Measurements from ENCODE around the gene CTSZ.
"Not testable (repeated sequence)": the region's sequence is repeated elsewhere in the genome, so short reads cannot be mapped to it uniquely, and the experiment has no call there.

The CTSZ gene

DNA sequence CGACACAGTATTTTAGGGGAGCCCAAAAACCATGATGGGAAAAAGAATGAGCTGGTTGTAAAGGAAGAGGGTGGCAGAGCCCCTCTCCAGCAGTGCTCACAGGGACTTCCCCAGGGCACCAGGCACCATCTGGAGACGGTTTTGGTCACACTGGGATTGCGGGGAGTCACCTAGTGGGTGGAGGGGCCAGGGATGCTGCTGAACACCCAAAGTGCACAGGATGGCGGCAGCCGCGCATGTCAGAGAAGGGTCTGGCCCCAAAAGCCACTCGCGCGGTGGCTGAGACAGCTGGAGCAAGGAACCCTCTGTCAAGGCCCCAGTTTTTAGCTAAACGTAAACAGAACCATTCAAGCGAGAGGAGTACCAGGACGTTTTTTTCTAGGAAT lies 10.8 kb downstream of the CTSZ start:
- DNase-seq (ENCODE audit: low spot score) = no peak

- peak; percentile 29 for DNase-seq (ENCODE audit: low spot score)
Observed at GRCh38 chr20:58995461-58996225, 11.4 kb downstream of the CTSZ start.

- DNase-seq (ENCODE audit: low spot score) = no peak
Observed at GRCh38 chr20:58994390-58995159, 12.5 kb downstream of the CTSZ start.

DNA sequence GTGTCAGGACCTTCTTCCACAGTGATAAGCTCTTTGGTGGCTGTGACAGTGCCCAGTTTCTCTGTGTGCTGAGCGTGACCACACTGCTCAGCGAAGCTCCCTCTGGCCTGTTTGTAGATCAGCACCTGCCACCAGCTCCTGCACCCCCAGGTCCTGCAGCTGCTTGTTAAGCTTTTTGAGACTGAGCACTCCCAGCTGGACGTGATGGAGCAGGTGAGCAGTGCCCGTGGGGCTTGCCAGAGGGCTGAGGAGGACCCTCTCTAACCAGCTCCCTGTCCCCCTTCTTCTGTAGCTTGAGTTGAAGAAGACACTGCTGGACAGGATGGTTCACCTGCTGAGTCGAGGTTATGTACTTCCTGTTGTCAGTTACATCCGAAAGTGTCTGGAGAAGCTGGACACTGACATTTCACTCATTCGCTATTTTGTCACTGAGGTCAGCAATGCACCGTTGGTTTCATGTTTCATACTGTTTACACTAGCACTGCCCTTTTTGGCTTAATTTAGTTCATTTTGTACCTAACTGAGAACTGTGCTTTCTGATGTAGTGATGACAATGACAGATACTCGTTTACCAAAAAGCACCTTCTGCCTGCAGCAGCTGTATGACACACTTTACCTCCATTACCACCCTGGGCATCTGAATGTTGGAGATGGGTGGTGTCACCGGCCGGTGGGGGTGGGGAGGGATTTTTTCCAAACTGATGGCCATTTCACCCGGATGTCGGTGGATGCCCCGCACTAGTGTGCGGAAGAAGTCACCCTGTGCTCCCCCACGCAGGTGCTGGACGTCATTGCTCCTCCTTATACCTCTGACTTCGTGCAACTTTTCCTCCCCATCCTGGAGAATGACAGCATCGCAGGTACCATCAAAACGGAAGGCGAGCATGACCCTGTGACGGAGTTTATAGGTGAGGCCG lies 13.5 kb downstream of the CTSZ start:
- DNase-seq (ENCODE audit: low spot score) = no peak

DNA sequence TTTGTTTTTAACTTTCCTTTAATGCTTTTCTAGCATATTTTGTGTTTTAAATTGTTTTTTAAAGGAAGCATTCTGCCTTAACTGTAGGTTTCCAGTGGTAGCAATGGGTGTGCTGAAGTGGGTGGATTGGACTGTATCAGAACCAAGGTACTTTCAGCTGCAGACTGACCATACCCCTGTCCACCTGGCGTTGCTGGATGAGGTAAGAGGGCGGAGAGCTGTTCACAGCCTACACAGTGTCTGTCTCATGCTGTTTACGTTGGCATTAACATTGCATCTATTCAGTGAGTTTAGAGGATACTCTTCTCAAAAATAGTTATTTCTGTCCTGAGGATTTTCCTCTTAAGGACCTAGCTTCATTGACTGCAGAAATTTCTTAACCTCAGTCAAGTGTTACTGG lies 14.1 kb downstream of the CTSZ start:
- no peak for DNase-seq (ENCODE audit: low spot score)

DNA sequence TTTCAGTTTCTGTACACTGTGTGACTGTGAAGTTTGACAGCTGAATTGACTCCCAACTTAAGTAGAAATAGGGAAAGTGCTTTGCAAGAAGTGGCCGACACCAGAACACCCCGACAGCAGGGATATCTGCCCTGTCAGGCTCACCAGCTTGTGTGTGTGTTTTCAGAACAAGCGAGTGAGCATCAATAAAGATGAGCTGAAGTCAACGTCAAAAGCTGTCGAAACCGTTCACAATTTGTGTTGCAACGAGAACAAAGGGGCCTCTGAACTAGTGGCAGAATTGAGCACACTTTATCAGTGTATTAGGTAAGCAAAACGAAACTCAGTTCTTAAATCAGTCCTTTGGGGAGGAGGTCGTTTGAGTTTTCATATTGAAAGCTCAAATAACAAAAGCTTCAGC lies 15.3 kb downstream of the CTSZ start:
- DNase-seq (ENCODE audit: low spot score) = no peak

- no peak for DNase-seq (ENCODE audit: low spot score)
Observed at GRCh38 chr20:58990651-58991445, 16.2 kb downstream of the CTSZ start.

GRCh38 chr20:58989196-58989595 lies 17.9 kb downstream of the CTSZ start:
- no peak for DNase-seq (ENCODE audit: low spot score)

DNA sequence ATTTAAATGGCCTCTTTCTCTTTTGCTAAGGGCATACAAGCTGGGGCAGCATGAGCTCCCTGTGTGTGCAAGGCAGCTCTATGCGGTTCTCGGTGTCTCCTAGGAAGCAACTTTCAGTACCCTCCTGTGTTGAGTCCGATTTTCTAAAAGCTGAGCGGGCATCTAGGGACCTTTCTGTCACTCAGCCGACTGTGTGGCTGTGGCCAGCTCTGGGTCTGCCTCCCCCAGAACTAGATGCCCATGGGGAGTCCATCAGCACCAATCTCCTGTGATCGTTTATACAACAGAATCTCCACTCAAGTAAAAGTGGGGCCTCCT lies 18.5 kb downstream of the CTSZ start:
- DNase-seq (ENCODE audit: low spot score) = no peak

- DNase-seq (ENCODE audit: low spot score) = no peak
Observed at GRCh38 chr20:58987790-58988564, 19.1 kb downstream of the CTSZ start.

- no peak for DNase-seq (ENCODE audit: low spot score)
Observed at GRCh38 chr20:58986968-58987517, 20.0 kb downstream of the CTSZ start.

DNA sequence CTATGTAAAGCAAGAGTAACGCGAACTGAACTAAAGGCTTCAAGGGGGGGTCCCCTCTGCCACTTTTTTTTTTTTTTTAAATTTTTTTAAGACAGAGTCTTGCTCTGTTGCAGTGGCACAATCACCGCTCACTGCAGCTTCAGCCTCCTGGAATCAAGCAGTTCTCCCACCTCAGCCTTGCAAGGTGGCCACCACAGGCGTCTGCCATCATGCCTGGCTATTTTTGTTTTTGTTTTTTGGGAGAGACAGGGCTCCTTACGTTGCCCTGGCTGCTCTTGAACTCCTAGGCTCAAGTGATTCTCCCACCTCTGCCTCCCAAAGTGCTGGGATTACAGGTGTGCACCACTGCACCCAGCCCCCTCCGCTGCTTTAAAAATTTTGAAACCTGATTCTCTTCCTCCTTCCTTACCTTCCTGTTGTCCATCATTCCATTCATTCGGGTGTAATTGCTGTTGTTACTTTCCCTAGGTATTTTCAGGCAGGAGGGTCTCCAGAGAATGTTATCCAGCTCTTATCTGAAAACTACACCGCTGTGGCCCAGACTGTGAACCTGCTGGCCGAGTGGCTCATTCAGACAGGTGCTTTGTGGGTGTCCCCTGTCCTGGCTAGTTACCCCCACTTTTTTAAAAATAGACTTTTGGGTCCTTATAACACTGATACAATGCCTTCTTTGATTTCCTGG lies 20.6 kb downstream of the CTSZ start:
- DNase-seq (ENCODE audit: low spot score) = no peak

DNA sequence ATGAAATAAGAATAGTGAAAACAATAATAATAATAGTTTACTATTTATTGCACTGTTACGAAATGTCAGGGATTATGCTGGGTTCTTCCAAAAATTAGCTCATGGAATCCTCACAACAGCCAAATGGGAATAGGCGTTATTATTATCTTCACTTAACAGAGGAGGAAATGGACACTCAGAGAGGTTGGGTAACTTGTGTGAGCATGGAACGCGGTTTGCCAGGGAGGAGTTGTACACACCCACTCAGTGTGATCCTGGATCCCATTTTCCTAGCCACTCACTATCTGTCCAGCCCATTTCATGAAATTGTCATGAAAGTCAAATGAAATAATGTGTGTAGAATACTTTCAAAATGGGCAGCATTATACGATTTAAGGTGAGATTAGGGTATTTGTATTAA lies 21.4 kb downstream of the CTSZ start:
- DNase-seq (ENCODE audit: low spot score) = no peak

DNA sequence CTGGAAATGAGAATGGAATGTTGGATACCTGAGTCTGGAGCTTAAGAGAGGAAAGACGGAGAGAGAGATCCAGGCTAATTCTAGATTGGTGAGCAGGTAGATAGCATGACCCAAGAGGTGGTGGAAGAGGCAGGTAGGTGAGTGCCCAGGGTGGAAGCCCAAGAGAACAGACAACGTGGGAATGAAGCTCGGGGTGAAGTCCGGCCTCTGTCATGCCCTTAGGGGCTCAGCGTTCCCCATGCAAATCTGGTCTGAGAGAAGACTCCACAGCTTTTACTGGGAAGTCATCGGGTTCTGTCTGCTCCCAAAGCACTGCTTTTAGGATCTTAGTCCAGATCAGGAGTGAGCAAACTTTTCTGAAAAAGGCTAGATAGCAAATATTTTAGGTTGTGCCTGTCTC lies 22.4 kb downstream of the CTSZ start:
- no peak for DNase-seq (ENCODE audit: low spot score)

DNA sequence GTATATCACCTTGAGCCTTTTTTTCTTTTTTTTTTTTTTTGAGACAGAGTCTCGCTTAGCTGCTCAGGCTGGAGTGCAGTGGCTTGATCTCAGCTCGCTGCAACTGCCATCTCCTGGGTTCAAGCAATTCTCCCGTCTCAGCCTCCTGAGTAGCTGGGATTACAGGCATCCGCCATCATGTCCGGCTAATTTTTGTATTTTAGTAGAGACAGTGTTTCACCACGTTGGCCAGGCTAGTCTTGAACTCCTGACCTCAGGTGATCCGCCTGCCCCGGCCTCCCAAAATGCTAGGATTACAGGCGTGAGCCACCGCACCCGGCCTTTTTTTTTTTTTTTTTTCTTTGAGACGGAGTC lies 24.0 kb downstream of the CTSZ start:
- DNase-seq (ENCODE audit: low spot score) = not testable (repeated sequence)

DNA sequence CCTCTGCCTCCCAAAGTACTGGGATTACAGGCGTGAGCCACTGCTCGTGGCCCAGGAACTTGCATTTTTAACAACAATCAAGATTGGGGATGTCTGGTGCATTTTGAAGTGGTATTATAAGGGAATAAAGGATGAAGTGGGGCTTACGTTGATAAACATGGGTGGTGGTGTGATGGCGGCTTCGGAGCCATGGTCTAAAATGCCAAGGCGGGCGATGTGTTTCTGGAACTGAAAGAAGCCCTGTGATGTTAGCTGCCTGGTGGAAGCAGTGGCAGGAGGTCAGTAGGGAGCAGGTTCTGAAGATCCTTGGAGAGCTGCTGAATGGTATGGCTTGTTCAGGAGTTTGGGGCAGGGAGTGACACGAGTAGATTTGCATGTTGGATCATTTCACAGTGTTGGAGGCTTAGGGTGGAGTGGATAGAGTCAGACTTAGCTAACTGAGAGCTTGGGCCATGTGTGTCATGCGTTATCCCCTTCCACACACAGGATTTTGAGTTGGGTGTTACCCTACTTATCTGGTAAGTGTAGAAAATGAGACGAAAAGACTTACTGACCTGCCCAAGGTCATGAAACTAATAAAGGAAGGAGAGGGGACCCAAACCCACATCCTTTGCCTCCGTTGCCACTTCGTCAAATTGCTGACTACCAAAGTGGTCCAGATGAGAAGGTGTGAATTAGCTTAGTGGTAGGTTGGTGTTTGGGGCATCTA lies 24.5 kb downstream of the CTSZ start:
- peak; percentile 47 for DNase-seq (ENCODE audit: low spot score)

GRCh38 chr20:58981628-58982364 lies 25.3 kb downstream of the CTSZ start:
- DNase-seq (ENCODE audit: low spot score) = peak; percentile 38

- peak; percentile 92 for DNase-seq (ENCODE audit: low spot score)
Observed at GRCh38 chr20:58980711-58981627, 26.1 kb downstream of the CTSZ start, which contains the start of gene NELFCD. TSS of gene NELFCD (plus strand) at chr20:58981256. CDS start at chr20:58981310, 54 bp downstream.
